Pancreas (tissue), 10 donors: Measurements from ENCODE around the gene GAD2. TPM values are rescaled to one million over a fixed set of nuclear protein-coding genes. Genes with fewer than 3 reads are reported as not detected.

Experiments used
- ATAC-seq, 4 donors: fragments of 200-7000 bp; cut with Tn5 transposase; one replicate each; pipeline versions ENCODE4 v1.8.0 to v1.9.1; 2020; ENCODE audit warnings: mild to moderate bottlenecking in 4 of 4, moderate library complexity in 4 of 4
- DNase-seq, 6 donors: peaks; one replicate each; pipeline ENCODE4 v3.0.0-alpha.2; 2020
- FAIRE-seq: peaks from 2 replicates; lab custom pipeline; 2012; peaks lifted over from hg19 to GRCh38; lab: Jason Lieb, UNC
- H3K27ac ChIP-seq, 4 donors: fragments of 200-600 bp; sonication (generic); 1 replicate in 3 of 4; 2 replicates in 1 of 4; pipeline versions ENCODE4 v1.5.0 to v1.8.0; 2020
- H3K27me3 ChIP-seq, 4 donors: fragments of 200-600 bp; one replicate each; pipeline ENCODE4 v1.8.0; 2021
- H3K36me3 ChIP-seq, 3 donors: fragments of 200-600 bp; sonication (generic) in 1 of 3; one replicate each; pipeline versions ENCODE4 v1.5.0 to v1.8.0; 2020 to 2021
- H3K4me1 ChIP-seq, 3 donors: fragments of 200-600 bp; one replicate each; pipeline ENCODE4 v1.8.0; 2021
- H3K4me3 ChIP-seq, 4 donors: fragments of 200-600 bp; sonication (generic) in 2 of 4; one replicate each; pipeline versions ENCODE4 v1.5.0 to v1.8.0; 2020 to 2021
- H3K9me3 ChIP-seq, 4 donors: fragments of 200-600 bp; one replicate each; pipeline ENCODE4 v1.8.0; 2021
- CTCF ChIP-seq, 4 donors: fragments of 200-600 bp; sonication (generic) in 3 of 4; IDR thresholded peaks; one replicate each; pipeline versions ENCODE4 v1.5.0 to v1.8.0; 2021; ENCODE audit warnings: antibody characterized with exemption in 4 of 4
- WGBS, 2 donors: extraction: QIAGEN DNeasy Blood & Tissue Kit; methylation state at CpG; one replicate each; pipeline ENCODE4 v1.1.7; 2013; 5-methylcytosine and 5-hydroxymethylcytosine counted together
- intact Hi-C, 3 donors: fragments of 100-400 bp; cut with DNase I; formaldehyde crosslinking; loops; one replicate each; pipeline versions ENCODE4 v1.11.1 to v1.14.2; 2022
- polyA plus RNA-seq, 2 donors: library from polyadenylated mRNA; stranded (reverse); fragments of 200-250 nt; gene quantifications; one replicate each; pipeline ENCODE4 v1.2.3, GENCODE V29; 2013
- total RNA-seq, 6 donors: library from RNA; stranded (reverse); fragmentation: NEBNext Ultra II Directional in 4 of 6; extraction: Animal tissue kit (Norgen Biotek cat#: 25700) in 4 of 6; gene quantifications; one replicate each; pipeline versions ENCODE4 v1.2.1 to v1.2.4, GENCODE V29; 2021 to 2023
- donor health status: healthy with polysubstance abuse.
- donor health status: DM: no; HTN: no; CAD: no; lungs with moderate emphysema.
- donor health status: DM: no; HTN: no; CAD: no.
- donor health status: control.
- donor health status: control.
- donor health status: Bipolar disorder and iron deficiency.
- donor health status: DM: yes; HTN: yes; CAD: no.
- donor health status: DM: no; HTN: no; CAD: no.
- donor health status: DM: no; HTN: no; CAD: no.
- donor health status: DM: yes; HTN: yes; CAD: no.

GAD2 gene
- total and polyA plus RNA-seq, 8 donors = 1.9 to 64.7 (median 8.6) TPM

GRCh38 chr10:26227786-26228185, 11.2 kb downstream of the GAD2 start:
- intact Hi-C loops = no loop called here
- H3K4me3 ChIP-seq = no peak overlapping the region
- H3K9me3 ChIP-seq = no peaks in the 10 kb centered on the region
- no peaks in the 10 kb centered on the region for H3K36me3 ChIP-seq
- no peaks in the 10 kb centered on the region for H3K4me1 ChIP-seq
- no peak for DNase-seq
- H3K27me3 ChIP-seq = peaks cover 0 to 4% (median under 1%) of the 10 kb centered on the region in 4 donors
- 67 to 70% methylated on average over 5 of the region's 5 CpGs for WGBS, 2 donors
- no peak for TF ChIP-seq CTCF (IDR thresholded peaks at IDR 0.05)
- no peak overlapping the region for H3K27ac ChIP-seq
- FAIRE-seq = no peak
- ATAC-seq = no peak

- H3K4me1 ChIP-seq = no peaks in the 10 kb centered on the region
- no peak for FAIRE-seq
- intact Hi-C loops = no loop called here
These were observed 15.6 kb downstream of the GAD2 start for GRCh38 chr10:26232174-26232573.

GRCh38 chr10:26235761-26236160, 19.2 kb downstream of the GAD2 start:
- ATAC-seq (no peak), DNase-seq (no peak), FAIRE-seq (no peak)
- H3K27me3 ChIP-seq = no peaks in the 10 kb centered on the region
- H3K36me3 ChIP-seq = no peaks in the 10 kb centered on the region
- intact Hi-C loops = no loop called here
- no peak for TF ChIP-seq CTCF (IDR thresholded peaks at IDR 0.05)
- WGBS, 2 donors = 84 to 92% methylated on average over 6 of the region's 6 CpGs
- no peak overlapping the region for H3K4me3 ChIP-seq
- no peaks in the 10 kb centered on the region for H3K4me1 ChIP-seq
- H3K9me3 ChIP-seq = no peaks in the 10 kb centered on the region
- no peak overlapping the region for H3K27ac ChIP-seq

More at GRCh38 chr10:26232174-26232573, 15.6 kb downstream of the GAD2 start:
- Histone ChIP-seq H3K4me3 (no peak overlapping the region), H3K36me3 (no peaks in the 10 kb centered on the region), H3K27ac (no peak overlapping the region), H3K9me3 (no peaks in the 10 kb centered on the region), H3K27me3 (no peaks in the 10 kb centered on the region)
- no peak for ATAC-seq
- no peak for DNase-seq
- 71 to 78% methylated on average over 5 of the region's 5 CpGs for WGBS, 2 donors
- TF ChIP-seq CTCF (IDR thresholded peaks at IDR 0.05) = no peak

GRCh38 chr10:26238378-26238777, 21.8 kb downstream of the GAD2 start:
- no peak for FAIRE-seq
- ATAC-seq = no peak
- no peaks in the 10 kb centered on the region for H3K36me3 ChIP-seq
- no peak for DNase-seq
- H3K27ac ChIP-seq = no peak overlapping the region
- intact Hi-C loops = no loop called here
- no peaks in the 10 kb centered on the region for H3K9me3 ChIP-seq
- WGBS, 2 donors = 21 to 33% methylated on average over 2 of the region's 2 CpGs
- TF ChIP-seq CTCF (IDR thresholded peaks at IDR 0.05) = no peak
- no peaks in the 10 kb centered on the region for H3K27me3 ChIP-seq
- H3K4me3 ChIP-seq = no peak overlapping the region
- H3K4me1 ChIP-seq = no peaks in the 10 kb centered on the region

GRCh38 chr10:26242706-26243350, 26.3 kb downstream of the GAD2 start:
- no peaks in the 10 kb centered on the region for H3K4me1 ChIP-seq
- no peak for FAIRE-seq

More at GRCh38 chr10:26242706-26243350, 26.3 kb downstream of the GAD2 start:
- no peak for TF ChIP-seq CTCF (IDR thresholded peaks at IDR 0.05)
- H3K9me3 ChIP-seq = no peaks in the 10 kb centered on the region
- no peak overlapping the region for H3K27ac ChIP-seq
- no peaks in the 10 kb centered on the region for H3K27me3 ChIP-seq
- H3K4me3 ChIP-seq = no peak overlapping the region
- intact Hi-C loops = no loop called here
- peak in 2 of 4 donors; percentile 32 to 44 for ATAC-seq
- WGBS, 2 donors = 29 to 37% methylated on average over 5 of the region's 5 CpGs
- H3K36me3 ChIP-seq = no peaks in the 10 kb centered on the region
- no peak for DNase-seq
